ENCODE measurements around the gene ASNSD1. TPM values are rescaled to one million over a fixed set of nuclear protein-coding genes. Genes with fewer than 3 reads are reported as not detected.

ASNSD1 gene
- total and polyA plus RNA-seq, 2 experiments from 2014 or later, result 38.4 to 49.7 TPM

DNA sequence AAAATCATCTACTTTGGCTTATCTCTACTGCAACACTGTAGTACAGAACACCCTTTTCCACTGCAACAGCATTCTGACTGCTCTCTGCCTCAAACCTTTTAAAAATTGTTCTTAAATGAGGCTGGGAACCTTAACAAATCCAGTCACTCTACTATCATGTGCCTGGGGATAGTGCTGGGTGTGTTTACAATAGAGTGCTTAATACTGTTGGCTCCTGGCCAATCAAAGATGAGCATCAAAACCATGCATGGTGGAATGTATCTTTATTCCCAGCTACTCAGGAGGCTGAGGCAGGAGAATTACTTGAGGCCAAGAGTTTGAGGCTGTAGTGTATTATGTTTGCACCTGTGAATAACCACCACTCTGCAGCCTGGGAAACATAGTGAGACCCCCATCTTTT is 20.6 kb downstream of the ASNSD1 start:
- H4K20me1 ChIP-seq (replicated peaks; ENCODE audit: insufficient read depth), result no peaks in the 10 kb centered on the region
- no peaks in the 10 kb centered on the region for H3K9me2 ChIP-seq (ENCODE audit: insufficient read depth)
- ATAC-seq (no peak), DNase-seq (ENCODE audit: low spot score) (no peak)
- H3K79me2 ChIP-seq (replicated peaks; ENCODE audit: insufficient read depth), result 0 out of 2 replicates have a peak, but pooled peaks cover 4% of the 10 kb centered on the region
- no peak overlapping the region for H3K4me3 ChIP-seq
- H3K36me3 Mint-ChIP-seq (ENCODE audit: low read depth), result peaks cover 12% of the 10 kb centered on the region; the same call in 2 of the 3 replicates
- no peak overlapping the region for H3K27ac ChIP-seq (ENCODE audit: low read depth)
- H3K27ac Mint-ChIP-seq, result no peak overlapping the region
- H3K36me3 ChIP-seq (ENCODE audit: insufficient read depth), result no peaks in the 10 kb centered on the region
- H3K4me3 Mint-ChIP-seq, result no peak overlapping the region
- H3K4me1 Mint-ChIP-seq, result peaks cover 8% of the 10 kb centered on the region; the same call in 2 of the 3 replicates
- no peaks in the 10 kb centered on the region for H3F3A ChIP-seq (replicated peaks; ENCODE audit: low read depth)
- H3K4me1 ChIP-seq (ENCODE audit: insufficient read depth), result no peaks in the 10 kb centered on the region
- TF ChIP-seq STAT1 (IDR thresholded peaks at IDR 0.05; ENCODE audit: unreplicated experiment) (no peak), ZNF331 (CRISPR knock-in tag; IDR thresholded peaks at IDR 0.05; ENCODE audit: low read depth) (no peak), REST (IDR thresholded peaks at IDR 0.05; ENCODE audit: unreplicated experiment) (no peak), CREB1 (CRISPR knock-in tag; IDR thresholded peaks at IDR 0.05; ENCODE audit: low read depth) (no peak), NANOG (IDR thresholded peaks at IDR 0.05; ENCODE audit: borderline replicate concordance) (no peak), JUNB (IDR thresholded peaks at IDR 0.05; ENCODE audit: unreplicated experiment) (no peak)
- TF ChIP-seq, protein P1, sequence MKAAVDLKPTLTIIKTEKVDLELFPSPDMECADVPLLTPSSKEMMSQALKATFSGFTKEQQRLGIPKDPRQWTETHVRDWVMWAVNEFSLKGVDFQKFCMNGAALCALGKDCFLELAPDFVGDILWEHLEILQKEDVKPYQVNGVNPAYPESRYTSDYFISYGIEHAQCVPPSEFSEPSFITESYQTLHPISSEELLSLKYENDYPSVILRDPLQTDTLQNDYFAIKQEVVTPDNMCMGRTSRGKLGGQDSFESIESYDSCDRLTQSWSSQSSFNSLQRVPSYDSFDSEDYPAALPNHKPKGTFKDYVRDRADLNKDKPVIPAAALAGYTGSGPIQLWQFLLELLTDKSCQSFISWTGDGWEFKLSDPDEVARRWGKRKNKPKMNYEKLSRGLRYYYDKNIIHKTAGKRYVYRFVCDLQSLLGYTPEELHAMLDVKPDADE (IDR thresholded peaks at IDR 0.05), result no peak
- TF ChIP-seq, protein P2, sequence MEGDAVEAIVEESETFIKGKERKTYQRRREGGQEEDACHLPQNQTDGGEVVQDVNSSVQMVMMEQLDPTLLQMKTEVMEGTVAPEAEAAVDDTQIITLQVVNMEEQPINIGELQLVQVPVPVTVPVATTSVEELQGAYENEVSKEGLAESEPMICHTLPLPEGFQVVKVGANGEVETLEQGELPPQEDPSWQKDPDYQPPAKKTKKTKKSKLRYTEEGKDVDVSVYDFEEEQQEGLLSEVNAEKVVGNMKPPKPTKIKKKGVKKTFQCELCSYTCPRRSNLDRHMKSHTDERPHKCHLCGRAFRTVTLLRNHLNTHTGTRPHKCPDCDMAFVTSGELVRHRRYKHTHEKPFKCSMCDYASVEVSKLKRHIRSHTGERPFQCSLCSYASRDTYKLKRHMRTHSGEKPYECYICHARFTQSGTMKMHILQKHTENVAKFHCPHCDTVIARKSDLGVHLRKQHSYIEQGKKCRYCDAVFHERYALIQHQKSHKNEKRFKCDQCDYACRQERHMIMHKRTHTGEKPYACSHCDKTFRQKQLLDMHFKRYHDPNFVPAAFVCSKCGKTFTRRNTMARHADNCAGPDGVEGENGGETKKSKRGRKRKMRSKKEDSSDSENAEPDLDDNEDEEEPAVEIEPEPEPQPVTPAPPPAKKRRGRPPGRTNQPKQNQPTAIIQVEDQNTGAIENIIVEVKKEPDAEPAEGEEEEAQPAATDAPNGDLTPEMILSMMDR (conservative IDR thresholded peaks at IDR 0.05; ENCODE audit: low read depth in 2 of 2), result no peak
- TF ChIP-seq, protein P3, sequence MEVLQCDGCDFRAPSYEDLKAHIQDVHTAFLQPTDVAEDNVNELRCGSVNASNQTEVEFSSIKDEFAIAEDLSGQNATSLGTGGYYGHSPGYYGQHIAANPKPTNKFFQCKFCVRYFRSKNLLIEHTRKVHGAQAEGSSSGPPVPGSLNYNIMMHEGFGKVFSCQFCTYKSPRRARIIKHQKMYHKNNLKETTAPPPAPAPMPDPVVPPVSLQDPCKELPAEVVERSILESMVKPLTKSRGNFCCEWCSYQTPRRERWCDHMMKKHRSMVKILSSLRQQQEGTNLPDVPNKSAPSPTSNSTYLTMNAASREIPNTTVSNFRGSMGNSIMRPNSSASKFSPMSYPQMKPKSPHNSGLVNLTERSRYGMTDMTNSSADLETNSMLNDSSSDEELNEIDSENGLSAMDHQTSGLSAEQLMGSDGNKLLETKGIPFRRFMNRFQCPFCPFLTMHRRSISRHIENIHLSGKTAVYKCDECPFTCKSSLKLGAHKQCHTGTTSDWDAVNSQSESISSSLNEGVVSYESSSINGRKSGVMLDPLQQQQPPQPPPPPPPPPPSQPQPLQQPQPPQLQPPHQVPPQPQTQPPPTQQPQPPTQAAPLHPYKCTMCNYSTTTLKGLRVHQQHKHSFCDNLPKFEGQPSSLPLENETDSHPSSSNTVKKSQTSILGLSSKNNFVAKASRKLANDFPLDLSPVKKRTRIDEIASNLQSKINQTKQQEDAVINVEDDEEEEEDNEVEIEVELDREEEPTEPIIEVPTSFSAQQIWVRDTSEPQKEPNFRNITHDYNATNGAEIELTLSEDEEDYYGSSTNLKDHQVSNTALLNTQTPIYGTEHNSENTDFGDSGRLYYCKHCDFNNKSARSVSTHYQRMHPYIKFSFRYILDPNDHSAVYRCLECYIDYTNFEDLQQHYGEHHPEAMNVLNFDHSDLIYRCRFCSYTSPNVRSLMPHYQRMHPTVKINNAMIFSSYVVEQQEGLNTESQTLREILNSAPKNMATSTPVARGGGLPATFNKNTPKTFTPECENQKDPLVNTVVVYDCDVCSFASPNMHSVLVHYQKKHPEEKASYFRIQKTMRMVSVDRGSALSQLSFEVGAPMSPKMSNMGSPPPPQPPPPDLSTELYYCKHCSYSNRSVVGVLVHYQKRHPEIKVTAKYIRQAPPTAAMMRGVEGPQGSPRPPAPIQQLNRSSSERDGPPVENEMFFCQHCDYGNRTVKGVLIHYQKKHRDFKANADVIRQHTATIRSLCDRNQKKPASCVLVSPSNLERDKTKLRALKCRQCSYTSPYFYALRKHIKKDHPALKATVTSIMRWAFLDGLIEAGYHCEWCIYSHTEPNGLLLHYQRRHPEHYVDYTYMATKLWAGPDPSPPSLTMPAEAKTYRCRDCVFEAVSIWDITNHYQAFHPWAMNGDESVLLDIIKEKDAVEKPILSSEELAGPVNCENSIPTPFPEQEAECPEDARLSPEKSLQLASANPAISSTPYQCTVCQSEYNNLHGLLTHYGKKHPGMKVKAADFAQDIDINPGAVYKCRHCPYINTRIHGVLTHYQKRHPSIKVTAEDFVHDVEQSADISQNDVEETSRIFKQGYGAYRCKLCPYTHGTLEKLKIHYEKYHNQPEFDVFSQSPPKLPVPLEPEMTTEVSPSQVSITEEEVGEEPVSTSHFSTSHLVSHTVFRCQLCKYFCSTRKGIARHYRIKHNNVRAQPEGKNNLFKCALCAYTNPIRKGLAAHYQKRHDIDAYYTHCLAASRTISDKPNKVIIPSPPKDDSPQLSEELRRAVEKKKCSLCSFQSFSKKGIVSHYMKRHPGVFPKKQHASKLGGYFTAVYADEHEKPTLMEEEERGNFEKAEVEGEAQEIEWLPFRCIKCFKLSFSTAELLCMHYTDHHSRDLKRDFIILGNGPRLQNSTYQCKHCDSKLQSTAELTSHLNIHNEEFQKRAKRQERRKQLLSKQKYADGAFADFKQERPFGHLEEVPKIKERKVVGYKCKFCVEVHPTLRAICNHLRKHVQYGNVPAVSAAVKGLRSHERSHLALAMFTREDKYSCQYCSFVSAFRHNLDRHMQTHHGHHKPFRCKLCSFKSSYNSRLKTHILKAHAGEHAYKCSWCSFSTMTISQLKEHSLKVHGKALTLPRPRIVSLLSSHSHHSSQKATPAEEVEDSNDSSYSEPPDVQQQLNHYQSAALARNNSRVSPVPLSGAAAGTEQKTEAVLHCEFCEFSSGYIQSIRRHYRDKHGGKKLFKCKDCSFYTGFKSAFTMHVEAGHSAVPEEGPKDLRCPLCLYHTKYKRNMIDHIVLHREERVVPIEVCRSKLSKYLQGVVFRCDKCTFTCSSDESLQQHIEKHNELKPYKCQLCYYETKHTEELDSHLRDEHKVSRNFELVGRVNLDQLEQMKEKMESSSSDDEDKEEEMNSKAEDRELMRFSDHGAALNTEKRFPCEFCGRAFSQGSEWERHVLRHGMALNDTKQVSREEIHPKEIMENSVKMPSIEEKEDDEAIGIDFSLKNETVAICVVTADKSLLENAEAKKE (CRISPR knock-in tag; IDR thresholded peaks at IDR 0.05), result no peak
- no peaks in the 10 kb centered on the region for H3K27me3 Mint-ChIP-seq (ENCODE audit: insufficient read depth, low read depth, poor library complexity)
- no peak overlapping the region for H2AFZ ChIP-seq
- no peak overlapping the region for H3K4me2 ChIP-seq
- H3K27me3 ChIP-seq (ENCODE audit: insufficient read depth), result no peaks in the 10 kb centered on the region
- H3K9me3 Mint-ChIP-seq, result peaks cover 8% of the 10 kb centered on the region; the same call in 2 of the 3 replicates

Measured in GM23338 (cell line).